ENCODE data around the gene SLC39A10. TPM values are rescaled to one million over a fixed set of nuclear protein-coding genes. Genes with fewer than 3 reads are reported as not detected.

The SLC39A10 gene
- total RNA-seq, 2 donors from 2014 or later = 26.3 to 27.6 TPM

GRCh38 chr2:195649629-195650190 is 7.3 kb upstream of the SLC39A10 start:
- no peak overlapping the region for H3K4me3 ChIP-seq
- H3K36me3 ChIP-seq = no peaks in the 10 kb centered on the region
- no peak overlapping the region for H3K27ac ChIP-seq
- no peaks in the 10 kb centered on the region for H3K4me1 ChIP-seq (replicated peaks)
- no peak for DNase-seq (ENCODE audit: low spot score)
- TF ChIP-seq CTCF (IDR thresholded peaks at IDR 0.05) (no peak), POLR2AphosphoS5 (IDR thresholded peaks at IDR 0.05) (no peak), POLR2A (IDR thresholded peaks at IDR 0.05) (no peak)
- no peaks in the 10 kb centered on the region for H3K27me3 ChIP-seq (replicated peaks; ENCODE audit: insufficient read depth)
- WGBS = 74% methylated on average over 6 of the region's 6 CpGs
- intact Hi-C loops (cut with DNase I) = no loop called here
- H3K9me3 ChIP-seq = no peaks in the 10 kb centered on the region

- Histone ChIP-seq H3K36me3 (no peaks in the 10 kb centered on the region), H3K4me3 (no peak overlapping the region), H3K27ac (no peak overlapping the region), H3K9me3 (no peaks in the 10 kb centered on the region), H3K27me3 (replicated peaks; ENCODE audit: insufficient read depth) (no peaks in the 10 kb centered on the region), H3K4me1 (replicated peaks) (no peaks in the 10 kb centered on the region)
- 76% methylated on average over 4 of the region's 4 CpGs for WGBS
- TF ChIP-seq POLR2A (IDR thresholded peaks at IDR 0.05) = no peak
- TF ChIP-seq POLR2AphosphoS5 (IDR thresholded peaks at IDR 0.05) = no peak
- no peak for TF ChIP-seq CTCF (IDR thresholded peaks at IDR 0.05)
- intact Hi-C loops (cut with DNase I) = no loop called here
- DNase-seq (ENCODE audit: low spot score) = no peak
These were observed 6.0 kb upstream of the SLC39A10 start for GRCh38 chr2:195651046-195651445.

GRCh38 chr2:195652911-195653310 is 4.1 kb upstream of the SLC39A10 start:
- no peak overlapping the region for H3K27ac ChIP-seq
- intact Hi-C loops (cut with DNase I) = no loop called here
- DNase-seq (ENCODE audit: low spot score) = no peak
- no peak overlapping the region for H3K4me3 ChIP-seq
- H3K27me3 ChIP-seq (replicated peaks; ENCODE audit: insufficient read depth) = no peaks in the 10 kb centered on the region
- TF ChIP-seq CTCF (IDR thresholded peaks at IDR 0.05) (no peak), POLR2A (IDR thresholded peaks at IDR 0.05) (no peak), POLR2AphosphoS5 (IDR thresholded peaks at IDR 0.05) (no peak)
- H3K36me3 ChIP-seq = no peaks in the 10 kb centered on the region
- H3K9me3 ChIP-seq = no peaks in the 10 kb centered on the region
- H3K4me1 ChIP-seq (replicated peaks) = no peaks in the 10 kb centered on the region

- Histone ChIP-seq H3K4me1 (replicated peaks) (no peaks in the 10 kb centered on the region), H3K36me3 (no peaks in the 10 kb centered on the region), H3K27me3 (replicated peaks; ENCODE audit: insufficient read depth) (no peaks in the 10 kb centered on the region), H3K27ac (peak overlapping the region; percentile 99), H3K4me3 (peak overlapping the region; percentile 94 to 97), H3K9me3 (no peaks in the 10 kb centered on the region)
- intact Hi-C loops (cut with DNase I) = loop anchor here (5.0 kb wide), 1 partner anchor 84 kb away; no protein-coding TSS in a partner anchor
- 33% methylated on average over 19 of the region's 19 CpGs for WGBS
- peak; percentile 12 for DNase-seq (ENCODE audit: low spot score)
- TF ChIP-seq CTCF (IDR thresholded peaks at IDR 0.05) (no peak), POLR2A (IDR thresholded peaks at IDR 0.05) (no peak), POLR2AphosphoS5 (IDR thresholded peaks at IDR 0.05) (no peak)
These were observed 716 bp upstream of the SLC39A10 start for GRCh38 chr2:195656161-195656858.
